IPS-20b (cell line): Measurements from ENCODE around the gene TNNT3.

ENCODE experiments used
- H3K27ac ChIP-seq: one replicate; pipeline ENCODE4 v1.5.1; 2013; ENCODE audit warnings: low read length
- H3K27me3 ChIP-seq: 2 replicates; pipeline ENCODE4 v1.6.1; 2013; ENCODE audit warnings: mild to moderate bottlenecking, low read length, inconsistent platforms; ENCODE audit not compliant: insufficient read depth
- H3K36me3 ChIP-seq: 2 replicates; pipeline ENCODE4 v1.6.1; 2013; ENCODE audit warnings: low read depth, mild to moderate bottlenecking, inconsistent platforms, low read length, moderate library complexity; ENCODE audit not compliant: insufficient read depth
- H3K4me1 ChIP-seq: 2 replicates; pipeline ENCODE4 v1.6.1; 2013; ENCODE audit warnings: mild to moderate bottlenecking, control low read depth, inconsistent platforms, low read length, moderate library complexity; ENCODE audit not compliant: insufficient read depth
- H3K4me3 ChIP-seq: 2 replicates; pipeline ENCODE4 v1.5.1; 2013; ENCODE audit warnings: mild to moderate bottlenecking, low read length, inconsistent platforms
- H3K9ac ChIP-seq: 2 replicates; pipeline ENCODE4 v1.6.1; 2013; ENCODE audit warnings: low read depth, mild to moderate bottlenecking, inconsistent platforms, low read length, moderate library complexity
- H3K9me3 ChIP-seq: 2 replicates; pipeline ENCODE4 v1.6.1; 2013; ENCODE audit warnings: mild to moderate bottlenecking, low read depth, low read length, inconsistent platforms; ENCODE audit not compliant: insufficient read depth

TNNT3 gene

GRCh38 chr11:1912289-1912878 lies 7.1 kb upstream of the TNNT3 start:
- H3K36me3 ChIP-seq: no peaks in the 10 kb centered on the region
- no peak overlapping the region for H3K4me3 ChIP-seq
- no peak overlapping the region for H3K9ac ChIP-seq
- no peaks in the 10 kb centered on the region for H3K27me3 ChIP-seq
- no peaks in the 10 kb centered on the region for H3K9me3 ChIP-seq
- H3K4me1 ChIP-seq: peaks cover 11% of the 10 kb centered on the region; the same call in 1 of the 2 replicates
- no peak overlapping the region for H3K27ac ChIP-seq

- Histone ChIP-seq H3K4me3 (no peak overlapping the region), H3K36me3 (no peaks in the 10 kb centered on the region), H3K9ac (no peak overlapping the region), H3K4me1 (peaks cover 4% of the 10 kb centered on the region; the same call in 1 of the 2 replicates), H3K27me3 (no peaks in the 10 kb centered on the region), H3K9me3 (no peaks in the 10 kb centered on the region), H3K27ac (no peak overlapping the region)
These were observed 6.0 kb upstream of the TNNT3 start for GRCh38 chr11:1913271-1914060.

GRCh38 chr11:1915795-1916131 lies 3.7 kb upstream of the TNNT3 start:
- Histone ChIP-seq H3K4me3 (no peak overlapping the region), H3K36me3 (no peaks in the 10 kb centered on the region), H3K9me3 (no peaks in the 10 kb centered on the region), H3K27ac (no peak overlapping the region), H3K4me1 (no peaks in the 10 kb centered on the region), H3K27me3 (no peaks in the 10 kb centered on the region), H3K9ac (no peak overlapping the region)

DNA sequence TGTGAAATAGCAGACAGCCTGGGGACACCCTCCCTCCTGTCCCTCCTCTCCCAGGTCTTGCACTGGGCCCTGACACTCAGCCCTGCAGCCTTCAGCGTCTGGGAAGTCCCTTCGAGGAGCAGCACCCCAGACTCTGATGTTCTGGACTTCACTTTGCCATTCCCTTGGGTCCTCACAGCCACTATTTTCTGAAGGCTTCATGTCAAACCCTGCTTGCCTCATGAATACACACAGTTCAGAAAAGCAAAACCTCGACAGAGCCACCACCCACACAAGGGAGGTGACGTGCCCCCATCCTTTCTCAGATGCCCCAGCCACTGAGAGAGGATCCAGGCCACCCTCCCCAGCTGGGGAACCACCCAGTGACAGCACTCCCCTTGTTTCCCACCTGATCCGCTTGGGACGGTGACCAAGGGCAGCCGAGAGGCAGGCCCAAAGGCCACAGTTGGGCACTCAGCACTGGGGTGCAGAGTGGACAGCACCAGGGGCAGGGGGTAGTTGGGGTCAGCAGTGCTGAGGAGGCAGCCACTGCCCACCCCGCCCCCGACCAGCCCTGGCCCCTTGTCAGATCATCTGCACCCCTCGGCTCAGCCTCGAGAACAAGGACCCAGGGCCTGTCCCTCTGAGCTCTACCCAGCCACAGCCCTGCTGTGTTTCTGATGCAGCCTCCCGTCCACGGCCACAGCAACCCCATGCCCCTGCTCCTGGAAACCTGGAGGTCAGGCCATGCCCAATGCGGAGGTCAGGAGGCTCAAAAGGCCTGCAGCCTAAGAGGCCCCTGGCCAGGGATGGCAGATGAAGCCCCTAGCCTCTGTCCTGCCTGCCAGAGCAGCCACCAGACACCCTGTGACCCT lies 3.1 kb upstream of the TNNT3 start:
- H3K27ac ChIP-seq: no peak overlapping the region
- no peaks in the 10 kb centered on the region for H3K27me3 ChIP-seq
- H3K9me3 ChIP-seq: no peaks in the 10 kb centered on the region
- H3K36me3 ChIP-seq: no peaks in the 10 kb centered on the region
- H3K4me3 ChIP-seq: no peak overlapping the region
- H3K4me1 ChIP-seq: no peaks in the 10 kb centered on the region
- H3K9ac ChIP-seq: no peak overlapping the region

GRCh38 chr11:1916986-1917522 lies 2.4 kb upstream of the TNNT3 start:
- Histone ChIP-seq H3K9me3 (no peaks in the 10 kb centered on the region), H3K36me3 (no peaks in the 10 kb centered on the region), H3K4me3 (no peak overlapping the region), H3K9ac (no peak overlapping the region), H3K27me3 (no peaks in the 10 kb centered on the region), H3K27ac (no peak overlapping the region), H3K4me1 (no peaks in the 10 kb centered on the region)

- no peak overlapping the region for H3K9ac ChIP-seq
- H3K27me3 ChIP-seq: no peaks in the 10 kb centered on the region
- H3K4me3 ChIP-seq: no peak overlapping the region
- no peak overlapping the region for H3K27ac ChIP-seq
- no peaks in the 10 kb centered on the region for H3K9me3 ChIP-seq
- H3K36me3 ChIP-seq: no peaks in the 10 kb centered on the region
- H3K4me1 ChIP-seq: no peaks in the 10 kb centered on the region
These were observed 1.7 kb upstream of the TNNT3 start for GRCh38 chr11:1917523-1918435.

- H3K9me3 ChIP-seq: no peaks in the 10 kb centered on the region
- no peak overlapping the region for H3K4me3 ChIP-seq
- no peak overlapping the region for H3K27ac ChIP-seq
- no peaks in the 10 kb centered on the region for H3K36me3 ChIP-seq
- H3K27me3 ChIP-seq: no peaks in the 10 kb centered on the region
- no peak overlapping the region for H3K9ac ChIP-seq
- H3K4me1 ChIP-seq: no peaks in the 10 kb centered on the region
These were observed 827 bp upstream of the TNNT3 start for GRCh38 chr11:1918436-1919315.

DNA sequence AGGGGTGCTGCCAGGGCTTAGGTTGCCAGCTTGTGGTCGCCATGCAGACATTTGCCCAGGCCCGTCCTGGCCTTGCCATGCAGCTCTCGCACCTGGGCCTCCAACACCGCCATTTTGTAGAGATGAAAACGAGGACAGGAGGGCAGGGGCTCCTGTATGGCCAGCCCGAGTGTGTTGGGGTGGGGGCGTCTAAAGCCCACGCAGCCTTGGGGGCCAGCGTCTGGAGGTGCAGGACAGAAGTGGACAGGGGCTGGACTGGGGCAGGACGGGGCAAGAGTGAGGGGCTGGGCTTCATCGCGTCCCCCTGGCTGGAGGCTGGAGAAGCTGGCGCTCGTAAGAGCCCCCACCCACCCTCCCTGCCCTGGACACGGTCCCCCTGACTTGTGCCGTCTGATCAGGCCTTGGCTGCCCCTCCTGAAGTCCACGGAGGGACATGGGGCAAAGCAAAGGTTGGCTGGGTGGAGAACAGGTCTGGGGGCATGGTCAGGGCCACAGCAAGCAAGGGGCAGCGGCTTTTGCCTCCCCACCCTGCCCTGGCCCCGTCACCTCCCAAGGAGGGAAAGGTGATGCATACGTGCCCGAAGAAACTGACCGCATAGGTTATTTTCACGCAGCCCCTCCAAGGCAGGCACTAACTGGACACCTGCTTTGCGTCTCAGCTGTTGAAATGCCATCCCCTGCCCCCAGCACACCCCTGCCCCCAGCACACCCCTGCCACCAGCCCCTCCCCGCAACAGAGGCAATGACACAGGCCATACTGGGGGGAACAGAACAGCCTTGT lies 815 bp downstream of the TNNT3 start:
- Histone ChIP-seq H3K4me1 (no peaks in the 10 kb centered on the region), H3K4me3 (no peak overlapping the region), H3K36me3 (no peaks in the 10 kb centered on the region), H3K9ac (no peak overlapping the region), H3K9me3 (no peaks in the 10 kb centered on the region), H3K27me3 (no peaks in the 10 kb centered on the region), H3K27ac (no peak overlapping the region)

- H3K27me3 ChIP-seq: no peaks in the 10 kb centered on the region
- H3K36me3 ChIP-seq: no peaks in the 10 kb centered on the region
- no peaks in the 10 kb centered on the region for H3K4me1 ChIP-seq
- H3K9ac ChIP-seq: no peak overlapping the region
- no peaks in the 10 kb centered on the region for H3K9me3 ChIP-seq
- no peak overlapping the region for H3K4me3 ChIP-seq
- H3K27ac ChIP-seq: no peak overlapping the region
These were observed 1.5 kb downstream of the TNNT3 start for GRCh38 chr11:1920909-1921573.
